Immature natural killer cell (primary cell): ENCODE results near the gene SGO1. TPM values are rescaled to one million over a fixed set of nuclear protein-coding genes. Genes with fewer than 3 reads are reported as not detected.
A peak's percentile ranks its signal among the peaks of the same experiment; 100 is the strongest.

Source experiments
- DNase-seq, 3 donors: peaks; one replicate each; pipeline ENCODE4 v3.0.0; 2022; ENCODE audit warnings: mixed read lengths in 1 of 3
- H3K27ac Mint-ChIP-seq, 6 donors: one replicate each; pipeline ENCODE4 v1.8.0; 2020; ENCODE audit warnings: mixed read lengths in 6 of 6, mild to moderate bottlenecking in 5 of 6, inconsistent platforms in 4 of 6, moderate library complexity in 3 of 6
- H3K27me3 Mint-ChIP-seq, 3 donors: one replicate each; pipeline ENCODE4 v1.8.0; 2020 to 2021; ENCODE audit warnings: low read depth in 3 of 3, mild to moderate bottlenecking in 3 of 3, mixed read lengths in 3 of 3, moderate library complexity in 3 of 3, inconsistent platforms in 1 of 3
- H3K36me3 Mint-ChIP-seq, 3 donors: one replicate each; pipeline ENCODE4 v1.8.0; 2020; ENCODE audit warnings: mixed read lengths in 3 of 3, inconsistent platforms in 2 of 3, mild to moderate bottlenecking in 2 of 3
- H3K4me1 Mint-ChIP-seq, 2 donors: one replicate each; pipeline ENCODE4 v1.8.0; 2020; ENCODE audit warnings: inconsistent platforms in 2 of 2, mild to moderate bottlenecking in 2 of 2, mixed read lengths in 2 of 2, moderate library complexity in 1 of 2
- H3K4me3 Mint-ChIP-seq, 5 donors: one replicate each; pipeline ENCODE4 v1.8.0; 2020; ENCODE audit warnings: mild to moderate bottlenecking in 5 of 5, mixed read lengths in 5 of 5, inconsistent platforms in 3 of 5, moderate library complexity in 3 of 5
- H3K9me3 Mint-ChIP-seq, 6 donors: one replicate each; pipeline ENCODE4 v1.8.0; 2020; ENCODE audit warnings: mild to moderate bottlenecking in 6 of 6, mixed read lengths in 6 of 6, inconsistent platforms in 4 of 6, moderate library complexity in 3 of 6
- polyA plus RNA-seq, 3 donors: library from polyadenylated mRNA; unstranded; fragments of 300-500 nt; fragmentation: Illumina TruSeq; gene quantifications; one replicate each; pipeline ENCODE4 v1.2.3, GENCODE V29; 2021

SGO1 gene
- polyA plus RNA-seq, 3 donors from 2014 or later = 0.67 to 1.0 (median 0.77) TPM

DNA sequence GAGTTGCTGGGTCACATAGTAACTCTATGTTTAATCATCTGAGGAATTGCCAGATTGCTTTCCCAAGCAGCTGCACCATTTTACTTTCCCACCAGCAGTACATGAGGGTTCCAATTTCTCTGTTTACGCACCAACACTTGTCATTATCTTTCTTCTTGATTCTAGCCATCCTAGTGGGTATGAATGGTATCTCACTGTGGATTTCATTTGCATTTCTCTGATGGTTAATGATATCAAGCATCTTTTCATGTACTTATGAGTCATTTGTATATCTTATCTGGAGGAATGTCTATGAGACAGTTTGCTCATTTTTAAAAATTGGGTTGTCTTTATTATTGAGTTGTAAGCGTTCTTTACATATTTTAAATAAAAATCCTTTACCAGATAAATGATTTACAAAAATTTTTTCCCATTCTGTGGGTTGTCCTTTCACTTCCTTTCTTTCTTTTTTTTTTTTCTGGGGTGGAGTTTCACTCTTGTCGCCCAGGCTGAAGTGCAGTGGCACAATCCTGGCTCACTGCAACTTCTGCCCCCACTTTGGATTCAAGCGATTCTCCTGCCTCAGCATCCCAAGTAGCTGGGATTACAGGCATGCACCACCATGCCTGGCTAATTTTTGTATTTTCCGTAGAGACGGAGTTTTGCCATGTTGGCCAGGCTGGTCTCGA, 8.9 kb upstream of the SGO1 start:
- no peak overlapping the region for H3K27ac Mint-ChIP-seq
- H3K9me3 Mint-ChIP-seq = peaks cover 0 to 1% (median 0%) of the 10 kb centered on the region in 6 donors
- H3K4me1 Mint-ChIP-seq = no peaks in the 10 kb centered on the region
- no peak overlapping the region for H3K4me3 Mint-ChIP-seq
- peaks cover 0 to 10% (median 0%) of the 10 kb centered on the region in 3 donors for H3K36me3 Mint-ChIP-seq
- DNase-seq = no peak
- H3K27me3 Mint-ChIP-seq = no peaks in the 10 kb centered on the region

DNA sequence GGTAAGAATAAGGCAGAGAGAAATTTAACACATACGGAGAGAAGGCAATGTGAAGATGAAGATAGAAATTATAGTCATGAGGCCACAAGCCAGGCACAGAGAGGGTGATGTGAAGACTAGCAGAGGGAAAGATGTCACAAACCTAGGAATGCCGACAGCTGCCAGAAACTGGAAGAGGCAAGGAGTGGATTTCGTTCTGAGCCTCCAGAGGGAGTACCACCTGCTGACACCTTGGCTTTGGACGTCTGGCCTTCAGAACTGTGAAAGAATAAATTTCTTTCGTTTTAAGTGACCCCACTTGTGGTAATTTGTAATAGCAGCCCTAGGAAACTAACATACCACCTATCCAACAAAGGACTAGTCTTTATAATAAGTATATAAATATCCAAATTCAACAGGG, 5.0 kb upstream of the SGO1 start:
- Mint-ChIP-seq H3K27ac (no peak overlapping the region), H3K9me3 (no peaks in the 10 kb centered on the region), H3K36me3 (peaks cover 0 to 6% (median 0%) of the 10 kb centered on the region in 3 donors), H3K4me3 (no peak overlapping the region), H3K27me3 (no peaks in the 10 kb centered on the region), H3K4me1 (no peaks in the 10 kb centered on the region)
- no peak for DNase-seq

DNA sequence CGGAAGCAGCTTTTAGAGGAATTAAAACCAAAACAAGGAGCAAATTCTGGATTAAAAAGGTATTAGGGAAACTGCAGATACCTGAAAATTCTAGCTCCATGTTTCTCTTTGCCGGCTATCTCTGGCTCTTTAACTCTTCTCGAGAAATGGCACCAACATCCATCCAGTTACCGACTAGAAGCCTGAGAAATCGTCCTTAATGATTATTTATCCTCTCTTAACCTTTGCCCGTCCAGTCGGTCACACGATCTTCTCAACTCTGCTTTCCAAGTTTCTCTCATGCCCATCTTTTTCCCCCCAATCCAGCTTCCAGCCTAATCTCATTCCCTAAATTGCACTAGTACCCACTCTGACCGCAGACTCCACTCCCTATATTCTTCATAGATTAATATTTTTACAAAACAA, 596 bp upstream of the SGO1 start:
- Mint-ChIP-seq H3K36me3 (no peaks in the 10 kb centered on the region), H3K4me3 (no peak overlapping the region), H3K27me3 (no peaks in the 10 kb centered on the region), H3K4me1 (no peaks in the 10 kb centered on the region), H3K9me3 (no peaks in the 10 kb centered on the region), H3K27ac (no peak overlapping the region)
- no peak for DNase-seq

DNA sequence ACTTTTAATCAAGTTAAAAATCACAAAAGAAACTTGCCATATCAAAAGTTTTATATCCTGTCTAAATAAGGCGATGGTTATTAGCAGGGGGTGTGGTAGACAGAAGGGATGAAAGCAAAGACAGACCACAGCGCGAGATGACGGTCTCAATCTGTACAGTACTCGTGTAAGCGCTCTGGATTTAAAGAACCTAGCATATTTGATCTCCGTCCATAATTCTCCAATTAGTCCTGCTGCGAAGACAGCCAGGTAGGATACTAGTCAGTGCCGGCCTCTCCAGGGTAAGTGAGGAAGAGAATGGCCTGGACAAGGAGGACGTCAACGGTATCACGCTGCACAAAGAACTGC, 701 bp downstream of the SGO1 start:
- Mint-ChIP-seq H3K27ac (no peak overlapping the region), H3K9me3 (no peaks in the 10 kb centered on the region), H3K4me3 (no peak overlapping the region), H3K36me3 (no peaks in the 10 kb centered on the region), H3K27me3 (no peaks in the 10 kb centered on the region), H3K4me1 (no peaks in the 10 kb centered on the region)
- DNase-seq = peak in 2 of 3 donors; percentile 3 to 5

DNA sequence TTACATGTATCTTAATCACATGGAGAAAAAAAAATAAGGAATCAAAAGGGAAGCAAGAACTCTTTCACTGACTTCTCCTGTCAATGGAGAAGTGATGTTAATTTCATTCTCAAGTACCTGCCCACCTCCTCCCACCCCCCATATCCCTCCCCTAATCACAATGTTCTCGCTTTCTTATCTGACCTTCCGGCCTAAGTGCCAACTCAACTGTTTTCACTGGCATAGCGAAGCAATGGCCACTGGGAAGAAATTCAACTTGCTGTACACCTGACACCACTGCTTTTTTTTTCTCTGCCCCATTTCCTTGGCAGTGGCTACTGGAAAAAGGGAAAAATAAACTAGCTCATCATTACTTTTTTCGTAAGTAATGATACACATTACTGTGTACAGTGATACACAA, 3.8 kb downstream of the SGO1 start:
- Mint-ChIP-seq H3K4me1 (no peaks in the 10 kb centered on the region), H3K36me3 (peaks cover 0 to 5% (median 0%) of the 10 kb centered on the region in 3 donors), H3K27ac (no peak overlapping the region), H3K4me3 (no peak overlapping the region), H3K9me3 (no peaks in the 10 kb centered on the region), H3K27me3 (no peaks in the 10 kb centered on the region)
- no peak for DNase-seq

DNA sequence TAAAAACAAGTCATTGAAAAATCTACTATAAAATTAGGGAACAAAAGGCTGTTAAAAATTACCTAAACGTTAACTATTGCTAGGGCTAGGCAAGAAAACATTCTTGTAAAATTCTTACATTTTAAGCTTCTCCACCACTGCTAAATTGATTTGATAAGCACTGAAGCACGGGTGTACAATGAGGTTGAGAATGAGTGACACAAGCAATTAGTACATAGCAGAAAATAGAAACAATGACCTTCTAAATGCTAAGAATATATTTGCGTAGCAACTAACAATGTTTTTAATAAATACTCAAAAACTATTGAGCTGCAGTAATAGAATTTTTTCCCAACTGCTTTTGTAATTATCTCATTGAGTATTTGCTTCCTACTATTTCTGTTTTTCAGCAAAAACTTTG, 4.7 kb downstream of the SGO1 start:
- no peaks in the 10 kb centered on the region for H3K27me3 Mint-ChIP-seq
- H3K4me1 Mint-ChIP-seq = no peaks in the 10 kb centered on the region
- no peak for DNase-seq
- no peaks in the 10 kb centered on the region for H3K9me3 Mint-ChIP-seq
- no peak overlapping the region for H3K27ac Mint-ChIP-seq
- H3K4me3 Mint-ChIP-seq = no peak overlapping the region
- peaks cover 0 to 5% (median 0%) of the 10 kb centered on the region in 3 donors for H3K36me3 Mint-ChIP-seq

DNA sequence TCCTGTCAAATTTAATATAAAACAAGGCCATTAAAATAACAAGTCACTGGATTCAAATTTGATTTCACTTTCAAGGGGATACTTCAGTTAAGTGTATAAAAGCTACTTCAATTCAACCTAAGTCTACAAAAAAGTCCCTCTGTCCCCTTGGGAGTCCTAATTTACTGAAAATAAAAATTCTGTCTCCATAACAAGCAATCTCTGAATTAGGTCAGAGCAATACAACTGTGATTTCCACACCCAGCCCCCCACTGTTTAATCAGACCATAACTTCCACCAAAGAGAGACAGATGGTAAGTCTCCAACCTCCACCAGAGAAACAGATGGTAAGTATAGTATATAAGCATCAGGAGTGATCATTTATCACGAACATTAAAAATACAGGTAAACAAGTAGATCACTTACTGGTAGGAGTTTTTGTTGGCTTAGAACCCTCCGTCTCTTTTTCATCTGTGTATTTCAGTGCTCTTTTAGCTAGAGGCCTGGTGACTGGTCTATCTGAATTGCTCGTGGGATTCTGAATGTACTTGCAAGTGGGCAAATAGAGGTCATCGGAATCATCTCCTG, 12.1 kb downstream of the SGO1 start:
- Mint-ChIP-seq H3K4me3 (no peak overlapping the region), H3K27ac (no peak overlapping the region), H3K9me3 (no peaks in the 10 kb centered on the region), H3K36me3 (peaks cover 3 to 14% (median 3%) of the 10 kb centered on the region in 3 donors), H3K4me1 (no peaks in the 10 kb centered on the region), H3K27me3 (no peaks in the 10 kb centered on the region)
- DNase-seq = no peak

DNA sequence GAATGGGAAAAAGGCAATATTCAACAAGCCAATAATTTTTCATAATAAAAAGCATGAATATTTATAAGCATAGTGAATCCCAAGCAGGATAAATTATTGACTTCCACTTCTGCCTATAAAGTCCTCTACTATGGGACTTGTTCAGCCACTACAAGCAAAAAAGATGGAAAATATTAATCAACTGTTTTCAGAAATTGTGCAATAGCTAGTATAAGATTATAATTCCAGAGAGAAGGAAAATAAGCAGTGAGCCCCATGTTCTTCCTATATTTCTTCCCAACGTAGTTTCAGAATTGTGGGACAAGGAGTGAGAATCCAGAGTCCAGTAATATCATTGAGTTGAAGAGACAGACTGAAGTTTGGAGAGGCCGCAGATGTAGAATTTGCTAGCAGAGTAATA, 24.3 kb downstream of the SGO1 start:
- DNase-seq = no peak
- Mint-ChIP-seq H3K27ac (peak overlapping the region in 3 of 6 donors; percentile 14 to 50 (median 40)), H3K27me3 (peaks cover 2 to 3% (median 2%) of the 10 kb centered on the region in 3 donors), H3K4me3 (no peak overlapping the region), H3K4me1 (peaks cover 17 to 28% of the 10 kb centered on the region in 2 donors), H3K36me3 (no peaks in the 10 kb centered on the region), H3K9me3 (no peaks in the 10 kb centered on the region)

DNA sequence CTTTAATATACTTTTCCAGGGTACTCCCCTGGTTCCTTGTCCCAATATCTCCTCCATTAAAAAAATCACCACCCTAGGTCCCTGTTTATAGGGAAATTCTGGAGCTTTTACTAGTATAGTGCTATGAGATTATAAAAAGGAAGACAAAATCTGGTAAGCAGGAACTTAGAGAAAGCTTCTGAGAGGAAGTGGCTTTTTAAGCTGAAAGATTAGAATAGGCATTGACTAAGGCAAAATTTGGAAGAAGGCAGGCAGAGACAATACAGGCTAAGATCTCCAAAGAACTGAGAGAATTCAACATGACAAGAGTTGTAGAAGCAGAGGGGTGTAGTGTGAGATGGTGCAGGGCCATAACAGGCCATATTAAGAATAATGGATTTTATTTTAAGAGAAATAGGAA, 25.8 kb downstream of the SGO1 start:
- H3K36me3 Mint-ChIP-seq = peaks cover 0 to 4% (median 0%) of the 10 kb centered on the region in 3 donors

DNA sequence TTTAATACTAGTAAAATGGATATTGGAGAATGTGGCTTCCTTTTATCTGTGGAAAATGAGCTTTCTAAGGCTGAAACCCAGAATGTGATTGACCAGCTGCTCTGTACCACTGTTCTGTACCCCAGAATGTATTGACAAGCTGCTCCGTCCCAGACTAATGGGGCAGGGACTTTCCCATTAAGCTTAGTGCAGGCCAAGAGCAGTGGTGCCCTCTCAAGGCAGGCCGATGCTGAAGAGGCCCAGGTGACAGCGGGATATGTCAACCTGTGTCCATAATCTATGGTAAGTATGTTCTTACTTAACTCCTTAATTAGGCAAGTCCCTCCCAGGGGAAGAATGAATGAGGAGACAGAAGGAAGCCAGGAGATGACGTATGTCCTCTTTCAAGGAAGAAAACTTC, 31.1 kb downstream of the SGO1 start:
- H3K27me3 Mint-ChIP-seq = peaks cover 0 to 2% (median 2%) of the 10 kb centered on the region in 3 donors
- H3K27ac Mint-ChIP-seq = peak overlapping the region in 1 of 6 donors; percentile 12
- no peak overlapping the region for H3K4me3 Mint-ChIP-seq
- no peaks in the 10 kb centered on the region for H3K9me3 Mint-ChIP-seq
- peaks cover 4 to 25% (median 12%) of the 10 kb centered on the region in 3 donors for H3K36me3 Mint-ChIP-seq
- peaks cover 4 to 6% of the 10 kb centered on the region in 2 donors for H3K4me1 Mint-ChIP-seq
- DNase-seq = no peak

More for the DNA sequence above, 25.8 kb downstream of the SGO1 start:
- H3K9me3 Mint-ChIP-seq = no peaks in the 10 kb centered on the region
- peaks cover 17 to 28% of the 10 kb centered on the region in 2 donors for H3K4me1 Mint-ChIP-seq
- peaks cover 2 to 3% (median 2%) of the 10 kb centered on the region in 3 donors for H3K27me3 Mint-ChIP-seq
- peak overlapping the region; percentile 65 to 87 (median 82) for H3K27ac Mint-ChIP-seq
- no peak overlapping the region for H3K4me3 Mint-ChIP-seq
- no peak for DNase-seq

DNA sequence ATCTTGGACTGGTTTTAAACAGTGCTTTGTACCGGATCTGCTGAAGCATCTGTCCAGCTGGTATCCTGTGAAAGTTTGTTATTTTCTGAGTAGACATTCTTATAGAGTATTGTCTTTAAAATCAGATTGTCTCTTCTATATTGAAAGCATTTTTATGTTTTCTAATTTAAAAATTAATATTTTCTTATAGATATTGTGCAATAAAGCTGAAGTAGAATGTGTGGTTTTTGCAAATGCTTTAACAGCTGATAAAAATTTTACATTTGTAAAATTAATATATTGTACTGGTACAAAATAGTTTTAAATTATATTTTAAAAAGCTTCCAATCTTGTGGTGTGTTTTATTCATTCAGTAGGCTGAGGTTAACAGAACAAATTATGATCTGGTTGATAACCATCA, 31.9 kb downstream of the SGO1 start:
- Mint-ChIP-seq H3K27me3 (peaks cover 0 to 2% (median 2%) of the 10 kb centered on the region in 3 donors), H3K27ac (peak overlapping the region in 2 of 6 donors; percentile 10 to 67), H3K36me3 (peaks cover 7 to 28% (median 15%) of the 10 kb centered on the region in 3 donors), H3K9me3 (no peaks in the 10 kb centered on the region), H3K4me1 (peaks cover 0 to 2% of the 10 kb centered on the region in 2 donors), H3K4me3 (no peak overlapping the region)
- DNase-seq = no peak

DNA sequence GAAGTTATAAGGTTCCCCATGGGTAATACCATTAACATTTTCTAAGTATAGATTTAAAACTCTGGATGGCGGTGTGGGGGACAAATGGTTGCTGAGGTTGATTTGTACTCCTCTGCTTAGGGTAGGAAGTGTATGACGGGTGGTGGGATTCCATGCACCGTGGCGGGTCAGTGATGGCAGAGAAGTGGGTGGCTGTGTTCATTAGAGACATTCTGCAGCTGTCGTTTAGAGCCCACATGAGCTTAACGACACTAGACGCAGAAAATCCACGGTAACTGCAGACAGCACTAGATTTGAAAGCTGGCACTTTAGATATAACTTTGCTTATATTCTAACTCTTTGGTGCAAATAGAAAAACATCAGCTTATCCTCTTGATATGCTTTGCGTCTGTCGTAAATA, 37.5 kb downstream of the SGO1 start:
- Mint-ChIP-seq H3K4me1 (peaks cover 0 to 2% of the 10 kb centered on the region in 2 donors), H3K27ac (no peak overlapping the region)

DNA sequence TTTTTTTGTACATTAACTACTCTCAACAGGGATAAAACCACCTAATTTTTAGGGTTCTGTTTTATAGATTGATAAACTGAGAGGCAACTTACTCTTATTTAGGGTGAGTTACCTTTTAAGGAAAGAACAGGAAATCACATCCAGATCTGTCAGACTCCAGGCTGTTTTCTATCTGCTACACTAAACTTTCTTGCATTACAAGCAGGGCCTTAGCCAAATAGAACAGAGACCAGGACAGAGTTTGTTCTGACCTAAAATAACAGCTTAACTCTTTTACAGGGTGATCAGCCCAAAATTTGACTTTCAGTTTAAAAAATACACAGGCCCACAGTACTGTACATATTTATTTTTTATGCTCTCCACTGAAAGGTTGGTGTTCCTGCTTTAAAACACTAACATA, 38.6 kb downstream of the SGO1 start:
- Mint-ChIP-seq H3K4me3 (no peak overlapping the region), H3K4me1 (peaks cover 0 to 4% of the 10 kb centered on the region in 2 donors), H3K27ac (peak overlapping the region in 2 of 6 donors; percentile 41 to 43), H3K36me3 (peaks cover 32 to 56% (median 32%) of the 10 kb centered on the region in 3 donors), H3K9me3 (no peaks in the 10 kb centered on the region), H3K27me3 (peaks cover 0 to 9% (median 0%) of the 10 kb centered on the region in 3 donors)
- no peak for DNase-seq

More for the DNA sequence above, 37.5 kb downstream of the SGO1 start:
- no peak for DNase-seq
- H3K27me3 Mint-ChIP-seq = peaks cover 0 to 8% (median 0%) of the 10 kb centered on the region in 3 donors
- no peak overlapping the region for H3K4me3 Mint-ChIP-seq
- H3K36me3 Mint-ChIP-seq = peaks cover 21 to 51% (median 24%) of the 10 kb centered on the region in 3 donors
- H3K9me3 Mint-ChIP-seq = no peaks in the 10 kb centered on the region

DNA sequence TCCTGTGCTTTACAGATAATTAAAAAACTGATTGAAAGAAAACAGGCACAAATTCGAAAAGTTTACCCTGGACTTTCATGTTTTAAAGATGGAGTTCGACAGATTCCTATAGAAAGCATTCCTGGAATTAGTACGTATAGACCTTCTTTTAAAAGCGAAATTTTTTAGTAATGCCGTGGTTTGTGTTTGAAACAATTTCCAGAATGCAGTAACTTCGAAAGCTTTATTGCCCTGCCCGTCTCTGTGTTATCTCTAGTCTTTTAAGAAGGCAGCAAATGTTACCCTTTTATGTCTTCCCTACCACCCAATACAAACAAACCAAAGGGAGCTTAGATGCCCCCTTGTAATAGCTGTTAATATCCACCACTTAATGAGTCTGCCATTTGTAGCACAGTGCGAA, 39.7 kb downstream of the SGO1 start:
- DNase-seq = no peak
- Mint-ChIP-seq H3K27ac (peak overlapping the region in 1 of 6 donors; percentile 38), H3K36me3 (peaks cover 35 to 62% (median 36%) of the 10 kb centered on the region in 3 donors), H3K4me3 (no peak overlapping the region), H3K9me3 (no peaks in the 10 kb centered on the region), H3K27me3 (peaks cover 0 to 9% (median 0%) of the 10 kb centered on the region in 3 donors), H3K4me1 (peaks cover 0 to 4% of the 10 kb centered on the region in 2 donors)
